Measurements from ENCODE around the gene RPL37. TPM values are rescaled to one million over a fixed set of nuclear protein-coding genes. Genes with fewer than 3 reads are reported as not detected.

Gene RPL37
- total RNA-seq, 2 donors from 2014 or later: 1,411 to 1,439 TPM

- Histone ChIP-seq H3K9ac (ENCODE audit: extremely low read depth, low read length, poor library complexity, severe bottlenecking) (no peak overlapping the region), H3K27me3 (ENCODE audit: control insufficient read depth, insufficient read depth, low read length, poor library complexity, severe bottlenecking) (no peaks in the 10 kb centered on the region), H3K36me3 (ENCODE audit: control insufficient read depth, insufficient read depth, low read length) (no peaks in the 10 kb centered on the region), H3K4me3 (ENCODE audit: low read length) (no peak overlapping the region), H3K9me3 (ENCODE audit: control insufficient read depth, low read length) (no peaks in the 10 kb centered on the region), H3K27ac (ENCODE audit: low read depth, low read length) (no peak overlapping the region), H3K4me1 (ENCODE audit: control insufficient read depth, insufficient read depth, low read length) (no peaks in the 10 kb centered on the region)
- WGBS, 2 experiments (ENCODE audit: insufficient coverage in 1 of 2, insufficient read length in 1 of 2): 87 to 100% methylated on average over 1 to 2 of the region's 2 CpGs
- TF ChIP-seq CTCF (conservative IDR thresholded peaks at IDR 0.05): no peak
- Mint-ChIP-seq H3K27ac (no peak overlapping the region), H3K9me3 (no peaks in the 10 kb centered on the region), H3K4me1 (peaks cover 8% of the 10 kb centered on the region), H3K4me3 (no peak overlapping the region), H3K36me3 (ENCODE audit: low read depth) (no peaks in the 10 kb centered on the region), H3K27me3 (ENCODE audit: insufficient read depth) (peaks cover 1% of the 10 kb centered on the region)
- no peak for DNase-seq
Measured at GRCh38 chr5:40842351-40842750, 7.3 kb upstream of the RPL37 start.

- TF ChIP-seq CTCF (conservative IDR thresholded peaks at IDR 0.05): peak; percentile 21
- H3K4me1 Mint-ChIP-seq: peaks cover 17% of the 10 kb centered on the region
- Histone ChIP-seq H3K36me3 (ENCODE audit: control insufficient read depth, insufficient read depth, low read length) (no peaks in the 10 kb centered on the region), H3K27ac (ENCODE audit: low read depth, low read length) (no peak within 1 kb of the TSS), H3K9ac (ENCODE audit: extremely low read depth, low read length, poor library complexity, severe bottlenecking) (no peak within 1 kb of the TSS), H3K9me3 (ENCODE audit: control insufficient read depth, low read length) (no peaks in the 10 kb centered on the region), H3K4me1 (ENCODE audit: control insufficient read depth, insufficient read depth, low read length) (no peaks in the 10 kb centered on the region), H3K27me3 (ENCODE audit: control insufficient read depth, insufficient read depth, low read length, poor library complexity, severe bottlenecking) (no peaks in the 10 kb centered on the region), H3K4me3 (ENCODE audit: low read length) (no peak within 1 kb of the TSS)
- H3K27me3 Mint-ChIP-seq (ENCODE audit: insufficient read depth): peaks cover 1% of the 10 kb centered on the region
- H3K4me3 Mint-ChIP-seq: no peak within 1 kb of the TSS
- no peaks in the 10 kb centered on the region for H3K9me3 Mint-ChIP-seq
- 60 to 80% methylated on average over 5 to 9 of the region's 9 CpGs for WGBS, 2 experiments (ENCODE audit: insufficient coverage in 1 of 2, insufficient read length in 1 of 2)
- no peaks in the 10 kb centered on the region for H3K36me3 Mint-ChIP-seq (ENCODE audit: low read depth)
- H3K27ac Mint-ChIP-seq: no peak within 1 kb of the TSS
- no peak for DNase-seq
Measured at GRCh38 chr5:40841068-40841805, 6.2 kb upstream of the RPL37 start, which contains the start of gene CARD6. Gene CARD6 (plus strand): TSS chr5:40841367. CDS start chr5:40841383, 16 bp downstream.

- TF ChIP-seq CTCF (conservative IDR thresholded peaks at IDR 0.05): no peak
- Mint-ChIP-seq H3K27ac (no peak overlapping the region), H3K4me1 (peaks cover 31% of the 10 kb centered on the region), H3K27me3 (ENCODE audit: insufficient read depth) (no peaks in the 10 kb centered on the region), H3K4me3 (no peak overlapping the region), H3K9me3 (no peaks in the 10 kb centered on the region), H3K36me3 (ENCODE audit: low read depth) (peaks cover 18% of the 10 kb centered on the region)
- no peak overlapping the region for H3K27ac ChIP-seq (ENCODE audit: low read depth, low read length)
- peaks cover 17% of the 10 kb centered on the region for H3K36me3 ChIP-seq (ENCODE audit: control insufficient read depth, insufficient read depth, low read length)
- no peaks in the 10 kb centered on the region for H3K27me3 ChIP-seq (ENCODE audit: control insufficient read depth, insufficient read depth, low read length, poor library complexity, severe bottlenecking)
- no peak for DNase-seq
- H3K9ac ChIP-seq (ENCODE audit: extremely low read depth, low read length, poor library complexity, severe bottlenecking): no peak overlapping the region
- peaks cover 4% of the 10 kb centered on the region for H3K4me1 ChIP-seq (ENCODE audit: control insufficient read depth, insufficient read depth, low read length)
- H3K4me3 ChIP-seq (ENCODE audit: low read length): no peak overlapping the region
- no peaks in the 10 kb centered on the region for H3K9me3 ChIP-seq (ENCODE audit: control insufficient read depth, low read length)
- WGBS, 2 experiments (ENCODE audit: insufficient coverage in 1 of 2, insufficient read length in 1 of 2): 82 to 94% methylated on average over 3 to 5 of the region's 6 CpGs
Measured at GRCh38 chr5:40838086-40838485, 3.1 kb upstream of the RPL37 start.
